Stimulated activated CD4-positive, alpha-beta T cell treated with anti-CD3 and anti-CD28 coated beads, TNF-alpha, amount 100 ng/mL, for 1 hour (primary cell): Measurements from ENCODE around the gene KCNIP4.

Experiments used
- DNase-seq, 3 donors: peaks; one replicate each; pipeline ENCODE4 v3.0.0-alpha.2; 2020; ENCODE audit warnings: low read depth in 3 of 3, low spot score in 1 of 3

The KCNIP4 gene

GRCh38 chr4:21476757-21477156 lies 471.8 kb downstream of the KCNIP4 start:
- no peak for DNase-seq

- DNase-seq: no peak
Measured at GRCh38 chr4:21474195-21474594, 474.4 kb downstream of the KCNIP4 start.

DNA sequence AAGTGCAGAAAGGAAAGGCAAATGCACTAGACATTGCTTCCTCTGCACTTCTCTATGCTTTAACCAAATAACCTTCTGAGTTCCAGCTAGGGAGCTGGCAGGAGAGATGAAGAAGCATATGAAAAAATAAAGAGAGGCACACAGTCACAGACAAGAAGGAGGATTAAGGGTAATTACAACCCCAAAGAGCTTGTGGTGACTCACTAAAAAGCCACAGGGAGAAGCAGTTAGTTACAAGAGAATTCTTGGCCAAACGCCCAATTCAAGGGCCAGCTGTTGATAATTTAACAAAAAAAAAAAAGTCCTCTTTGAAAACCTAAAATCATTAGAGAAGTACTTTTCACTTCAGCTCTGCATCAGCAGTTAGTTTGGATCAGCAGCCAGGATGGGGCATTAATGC lies 478.0 kb downstream of the KCNIP4 start:
- no peak for DNase-seq

DNA sequence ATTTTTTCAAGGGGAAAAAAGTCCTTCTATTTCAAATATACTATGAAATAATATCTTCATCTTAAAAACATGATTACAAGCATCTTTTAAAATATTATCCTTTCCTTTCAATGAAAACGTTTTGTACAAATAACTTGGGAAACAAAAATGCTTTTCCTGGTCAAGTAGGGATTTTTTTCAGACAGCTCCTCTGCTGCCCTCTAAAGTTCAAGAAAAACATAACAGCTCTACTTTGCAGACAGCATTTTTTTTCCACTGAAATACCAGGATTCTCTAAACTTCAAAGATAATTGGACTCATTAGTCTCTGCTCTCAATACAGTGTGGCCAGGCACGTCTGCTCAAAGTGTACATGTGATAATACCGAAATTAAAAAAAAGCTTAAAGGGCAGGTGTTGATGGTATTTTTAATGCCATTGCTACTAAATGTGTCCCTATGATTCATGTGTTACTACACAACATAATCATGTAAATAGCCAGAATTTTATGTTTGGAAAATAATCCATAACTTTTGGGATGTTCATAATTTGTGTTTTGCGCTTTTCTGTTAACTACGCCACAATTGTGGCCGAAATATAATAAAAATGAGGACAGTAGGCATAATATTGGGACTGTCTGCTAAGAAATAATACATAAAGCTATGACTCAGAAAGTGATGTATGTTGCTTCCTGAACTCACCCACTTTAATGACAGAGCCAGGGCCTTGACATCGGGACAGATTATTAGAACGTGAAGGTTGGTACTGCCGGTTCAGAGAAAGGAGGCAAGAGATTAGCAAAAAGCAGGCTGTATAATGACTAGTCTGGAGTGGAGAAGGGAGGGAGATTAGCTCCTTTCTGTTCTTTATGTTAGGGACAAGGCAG lies 478.9 kb downstream of the KCNIP4 start:
- DNase-seq: no peak

- DNase-seq: no peak
Measured at GRCh38 chr4:21467551-21467950, 481.0 kb downstream of the KCNIP4 start.

GRCh38 chr4:21457086-21457840 lies 491.3 kb downstream of the KCNIP4 start:
- DNase-seq: no peak

DNA sequence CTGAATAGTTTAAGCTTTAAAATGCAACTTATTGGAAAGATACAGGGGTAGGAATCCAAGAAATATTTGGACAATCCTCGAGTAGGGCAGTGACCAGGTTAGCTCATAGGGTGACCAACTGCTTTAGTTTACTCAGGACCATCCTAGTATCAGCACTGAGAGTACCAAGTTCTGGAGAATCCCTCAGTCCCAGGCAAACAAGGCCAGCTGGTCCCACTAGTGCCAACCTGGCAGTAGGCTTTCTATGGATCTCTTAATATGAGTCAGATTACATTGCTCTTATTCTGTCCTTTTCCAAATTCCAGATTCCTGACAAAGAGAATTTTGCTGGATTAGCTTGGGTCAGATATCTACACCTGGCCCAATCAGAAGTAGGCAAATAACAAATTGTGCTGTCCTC lies 493.7 kb downstream of the KCNIP4 start:
- DNase-seq: no peak

DNA sequence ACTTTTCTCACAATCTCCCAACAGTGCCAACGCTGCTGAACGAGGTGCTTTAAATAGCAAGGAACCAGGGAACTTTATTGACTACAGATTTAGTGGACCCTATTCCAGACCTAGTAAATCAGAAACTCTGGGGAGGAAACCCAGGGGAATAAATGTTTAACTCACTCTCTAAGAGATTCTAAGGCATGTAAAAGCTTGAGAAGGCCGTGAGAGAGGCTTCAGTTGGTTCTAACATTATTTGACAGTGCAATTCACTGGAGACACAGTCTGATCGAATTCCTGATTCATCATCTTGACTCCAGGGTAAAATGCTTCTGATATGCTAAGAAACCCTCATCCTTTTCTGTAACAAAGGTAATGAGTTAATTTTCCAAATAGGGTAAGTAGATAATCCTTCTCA lies 494.4 kb downstream of the KCNIP4 start:
- DNase-seq: no peak

GRCh38 chr4:21452931-21453330 lies 495.6 kb downstream of the KCNIP4 start:
- no peak for DNase-seq

- DNase-seq: no peak
Measured at GRCh38 chr4:21451032-21451431, 497.5 kb downstream of the KCNIP4 start.

DNA sequence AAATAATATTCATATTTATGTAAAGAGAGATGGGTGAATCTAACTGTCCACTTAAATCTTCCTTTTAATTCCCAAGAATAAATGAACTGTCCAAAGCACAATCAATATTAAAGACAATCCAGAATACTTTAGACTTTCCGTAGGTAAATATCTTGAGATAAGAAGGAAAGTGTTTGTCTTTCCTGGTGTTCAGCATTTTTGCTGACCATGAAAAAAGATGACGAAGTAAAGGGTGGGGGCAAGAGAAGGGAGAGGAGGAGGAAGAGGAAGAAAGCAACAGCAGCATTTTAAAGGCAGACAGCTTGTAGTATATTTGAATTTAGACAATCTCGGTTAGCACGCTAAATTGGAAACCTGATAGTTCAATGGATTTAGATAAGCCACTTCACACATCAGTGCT lies 498.2 kb downstream of the KCNIP4 start:
- no peak for DNase-seq

DNA sequence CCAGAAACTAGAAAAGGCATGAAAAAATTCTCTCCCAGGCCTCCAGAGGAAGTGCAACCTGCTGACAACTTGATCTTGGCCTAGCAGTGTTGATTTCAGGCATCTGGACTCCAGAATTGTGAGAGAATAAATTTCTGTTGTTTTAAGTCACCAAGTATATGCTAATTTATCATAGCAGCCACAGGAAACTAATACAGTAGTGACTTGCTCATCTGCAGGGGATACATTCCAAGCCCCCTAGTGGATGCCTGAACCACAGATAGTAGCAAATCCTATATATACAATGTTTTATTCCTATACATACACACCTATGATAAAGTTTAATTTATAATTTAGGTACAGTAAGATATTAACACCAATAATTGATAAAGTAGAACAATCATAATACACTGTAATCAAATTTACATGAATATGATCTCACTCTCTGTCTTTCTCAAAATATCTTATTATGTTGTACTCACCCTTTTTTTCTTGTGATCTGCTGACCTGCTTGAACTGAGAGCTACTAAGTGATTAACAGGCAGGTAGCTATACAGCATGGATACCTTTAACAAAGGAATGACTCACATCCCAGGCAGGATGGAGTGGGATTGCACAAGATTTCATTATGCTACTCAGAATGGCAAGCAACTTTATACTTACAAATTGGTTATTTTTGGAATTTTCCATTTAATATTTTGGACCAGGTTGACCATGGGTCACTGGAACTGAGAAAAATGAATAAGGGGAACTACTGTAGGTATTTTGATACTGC lies 501.1 kb downstream of the KCNIP4 start:
- DNase-seq: no peak

- no peak for DNase-seq
Measured at GRCh38 chr4:21420166-21420565, 528.4 kb downstream of the KCNIP4 start.

GRCh38 chr4:21415728-21416127 lies 532.8 kb downstream of the KCNIP4 start:
- DNase-seq: no peak

- DNase-seq: no peak
Measured at GRCh38 chr4:21413807-21414370, 534.7 kb downstream of the KCNIP4 start.

GRCh38 chr4:21411086-21411485 lies 537.5 kb downstream of the KCNIP4 start:
- no peak for DNase-seq

DNA sequence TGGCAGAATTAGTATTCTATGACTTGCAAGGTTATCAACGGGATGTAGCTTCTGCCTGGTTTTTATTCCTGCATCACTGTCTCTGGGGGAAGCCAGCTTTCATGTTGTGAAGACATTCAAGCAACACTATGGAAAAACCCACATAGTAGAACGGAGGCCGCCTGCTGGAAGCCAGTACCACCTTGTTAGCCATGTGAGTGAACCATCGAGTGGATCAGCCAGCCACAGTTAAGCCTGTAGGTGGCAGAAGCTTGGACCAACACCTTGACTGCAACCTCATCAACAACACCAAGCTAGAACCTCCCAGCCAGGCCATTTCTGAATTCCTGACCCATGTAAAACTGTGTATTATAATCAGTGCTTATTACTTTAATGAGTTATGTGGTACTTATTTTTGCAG lies 538.2 kb downstream of the KCNIP4 start:
- no peak for DNase-seq

- no peak for DNase-seq
Measured at GRCh38 chr4:21387683-21388082, 560.9 kb downstream of the KCNIP4 start.

DNA sequence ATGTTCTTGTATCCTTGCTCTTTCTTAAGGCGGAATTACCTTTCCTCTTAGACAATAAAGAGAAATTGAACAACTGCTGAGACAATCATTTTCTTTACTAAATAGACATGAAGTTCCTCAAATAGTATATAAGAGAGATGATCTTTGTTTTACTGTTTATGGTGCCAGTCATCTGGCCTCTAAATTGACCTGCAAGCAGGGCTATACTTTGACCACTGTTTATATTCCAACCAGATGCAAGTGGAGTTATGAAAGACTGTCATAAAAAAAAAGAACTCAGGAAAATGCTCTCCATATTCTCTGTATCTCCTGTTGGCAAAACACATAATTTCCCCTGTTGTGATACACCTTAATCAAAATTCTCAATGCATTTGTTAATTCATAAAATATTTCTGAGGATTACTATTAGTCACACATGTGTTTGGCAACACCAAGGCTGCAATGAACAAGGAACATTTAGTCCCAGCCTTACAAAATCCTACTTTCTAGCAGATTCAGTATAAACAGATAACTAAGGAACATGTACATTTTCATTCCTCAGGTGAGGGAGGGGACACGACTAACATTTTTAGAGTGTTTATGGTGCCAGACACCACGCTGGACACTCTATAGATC lies 562.3 kb downstream of the KCNIP4 start:
- no peak for DNase-seq

- DNase-seq: no peak
Measured at GRCh38 chr4:21385706-21386105, 562.9 kb downstream of the KCNIP4 start.

DNA sequence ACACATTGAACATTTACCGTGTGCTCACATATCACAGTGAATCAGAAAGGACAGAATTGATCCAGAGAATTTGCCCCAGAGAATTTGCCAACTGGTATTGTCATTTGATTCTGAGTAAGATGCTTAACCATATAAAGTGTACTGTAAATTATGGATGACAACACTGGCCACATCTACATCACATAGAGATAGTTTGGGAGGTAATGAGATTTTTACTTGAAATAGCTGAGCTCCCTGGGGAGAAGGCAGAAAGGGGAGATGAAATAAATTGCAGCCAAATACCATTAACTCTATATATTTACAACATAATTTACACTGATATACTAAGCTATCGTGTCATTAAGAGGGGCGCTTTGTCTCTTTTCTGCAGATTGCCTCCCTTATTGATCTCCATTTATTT lies 564.0 kb downstream of the KCNIP4 start:
- DNase-seq: no peak
